Keratinocyte (primary cell): ENCODE measurements around the gene EBNA1BP2. TPM values are rescaled to one million over a fixed set of nuclear protein-coding genes. Genes with fewer than 3 reads are reported as not detected.
A peak's percentile ranks its signal among the peaks of the same experiment; 100 is the strongest.

Source experiments
- DNase-seq: peaks from one replicate; pipeline ENCODE4 v3.0.0-alpha.2; 2011; ENCODE audit warnings: low read depth, missing footprints, low spot score
- FAIRE-seq: peaks from 2 replicates; lab custom pipeline; 2011; peaks lifted over from hg19 to GRCh38; lab: Jason Lieb, UNC
- H2AFZ ChIP-seq: 2 replicates; pipeline ENCODE4 v1.6.0; 2012; ENCODE audit warnings: low read length, control low read depth, inconsistent platforms; ENCODE audit not compliant: control insufficient read depth
- H3K27ac ChIP-seq: 2 replicates; pipeline ENCODE4 v1.5.1; 2011; ENCODE audit warnings: low read length; ENCODE audit not compliant: control insufficient read depth, insufficient read depth
- H3K27me3 ChIP-seq: 3 replicates; pipeline ENCODE4 v1.6.0; 2011; ENCODE audit warnings: low read length; ENCODE audit not compliant: control insufficient read depth, insufficient read depth; ENCODE audit errors: extremely low read depth
- H3K36me3 ChIP-seq, 2 experiments: 2 replicates in 1 of 2; 3 replicates in 1 of 2; pipeline ENCODE4 v1.5.1; 2011; ENCODE audit warnings: low read length in 2 of 2, mild to moderate bottlenecking in 1 of 2; ENCODE audit not compliant: control insufficient read depth in 2 of 2, insufficient read depth in 2 of 2; ENCODE audit errors: extremely low read depth in 1 of 2
- H3K4me1 ChIP-seq: 3 replicates; pipeline ENCODE4 v1.5.1; 2011; ENCODE audit warnings: low read length; ENCODE audit not compliant: control insufficient read depth, insufficient read depth; ENCODE audit errors: extremely low read depth
- H3K4me2 ChIP-seq: 3 replicates; pipeline ENCODE4 v1.6.0; 2011; ENCODE audit warnings: low read depth, low read length; ENCODE audit not compliant: control insufficient read depth, insufficient read depth; ENCODE audit errors: extremely low read depth
- H3K4me3 ChIP-seq, 3 experiments: fragments of 200-600 bp in 1 of 3; sonication (generic) in 1 of 3; 2 replicates in 2 of 3; 3 replicates in 1 of 3; pipeline ENCODE4 v1.5.1; 2011 to 2016; ENCODE audit warnings: low read length in 3 of 3, mild to moderate bottlenecking in 3 of 3, control low read depth in 2 of 3, inconsistent platforms in 1 of 3, low read depth in 1 of 3, mixed read lengths in 1 of 3, mixed run types in 1 of 3, moderate library complexity in 1 of 3; ENCODE audit not compliant: control insufficient read depth in 2 of 3, insufficient read depth in 2 of 3; ENCODE audit errors: extremely low read depth in 1 of 3
- H3K79me2 ChIP-seq: 2 replicates; pipeline ENCODE4 v1.6.0; 2012; ENCODE audit warnings: low read length; ENCODE audit not compliant: control insufficient read depth, insufficient read depth
- H3K9ac ChIP-seq: 3 replicates; pipeline ENCODE4 v1.6.0; 2011; ENCODE audit warnings: low read length; ENCODE audit not compliant: control insufficient read depth, insufficient read depth; ENCODE audit errors: extremely low read depth
- H3K9me1 ChIP-seq: 3 replicates; pipeline ENCODE4 v1.6.0; 2011; ENCODE audit warnings: low read length; ENCODE audit not compliant: control insufficient read depth, insufficient read depth; ENCODE audit errors: extremely low read depth
- H3K9me3 ChIP-seq: 2 replicates; pipeline ENCODE4 v1.5.1; 2012; ENCODE audit warnings: low read depth, low read length; ENCODE audit not compliant: control insufficient read depth
- H4K20me1 ChIP-seq: 3 replicates; pipeline ENCODE4 v1.6.0; 2011; ENCODE audit warnings: low read length; ENCODE audit not compliant: control insufficient read depth, insufficient read depth; ENCODE audit errors: extremely low read depth
- EZH2 ChIP-seq: IDR thresholded peaks from one replicate; pipeline ENCODE4 v1.6.1; 2012; ENCODE audit warnings: inconsistent platforms, mild to moderate bottlenecking, low read length, moderate library complexity
- dilution Hi-C: fragments of 300-500 bp; cut with MboI; formaldehyde crosslinking; loops from one replicate; pipeline ENCODE4 v1.7.0; 2020; ENCODE audit warnings: low sequenced_read_pairs; ENCODE audit not compliant: extremely low pct_ligation_motif_present
- polyA plus RNA-seq, 5 experiments: library from polyadenylated mRNA; depleted of rRNA in 3 of 5; stranded (reverse) in 3 of 5; stranded (forward) in 1 of 5; unstranded in 1 of 5; fragments of >200 nt; gene quantifications; 1 replicate in 1 of 5; 2 replicates in 3 of 5; 3 replicates in 1 of 5; pipeline versions ENCODE4 v1.2.1 to v1.2.3, GENCODE V29; 2011 to 2012; ENCODE audit warnings: missing spikeins in 2 of 5, low read depth in 1 of 5, low replicate concordance in 1 of 5
- TF ChIP-seq, protein P1 (sequence below), 3 experiments: IDR thresholded peaks in 1 of 3; conservative IDR thresholded peaks in 1 of 3; optimal IDR thresholded peaks in 1 of 3; 2 replicates in 2 of 3; 3 replicates in 1 of 3; pipeline versions ENCODE3 to v1.5.1; 2011; ENCODE audit warnings: low read length in 3 of 3, mild to moderate bottlenecking in 3 of 3, moderate library complexity in 2 of 3, control low read depth in 1 of 3, inconsistent platforms in 1 of 3; ENCODE audit not compliant: insufficient read depth in 2 of 3; ENCODE audit errors: extremely low read depth in 1 of 3

EBNA1BP2 gene
- polyA plus RNA-seq, 1 donor (not counting 4 experiments of a cell fraction or from before 2014, with no cell fraction given), result 122 TPM

GRCh38 chr1:43144237-43144636 lies 27.9 kb downstream of the EBNA1BP2 start:
- Histone ChIP-seq H3K36me3 (no peaks in the 10 kb centered on the region), H3K9ac (no peak overlapping the region), H3K4me1 (peaks cover 12% of the 10 kb centered on the region), H4K20me1 (no peaks in the 10 kb centered on the region), H3K79me2 (no peaks in the 10 kb centered on the region), H2AFZ (no peak overlapping the region), H3K4me2 (no peak overlapping the region), H3K4me3 (no peak overlapping the region), H3K27me3 (no peaks in the 10 kb centered on the region), H3K9me1 (no peaks in the 10 kb centered on the region), H3K27ac (no peak overlapping the region), H3K9me3 (no peaks in the 10 kb centered on the region)
- dilution Hi-C loops, result no loop called here
- DNase-seq, result no peak
- peak; percentile 43 for FAIRE-seq
- TF ChIP-seq, protein P1, sequence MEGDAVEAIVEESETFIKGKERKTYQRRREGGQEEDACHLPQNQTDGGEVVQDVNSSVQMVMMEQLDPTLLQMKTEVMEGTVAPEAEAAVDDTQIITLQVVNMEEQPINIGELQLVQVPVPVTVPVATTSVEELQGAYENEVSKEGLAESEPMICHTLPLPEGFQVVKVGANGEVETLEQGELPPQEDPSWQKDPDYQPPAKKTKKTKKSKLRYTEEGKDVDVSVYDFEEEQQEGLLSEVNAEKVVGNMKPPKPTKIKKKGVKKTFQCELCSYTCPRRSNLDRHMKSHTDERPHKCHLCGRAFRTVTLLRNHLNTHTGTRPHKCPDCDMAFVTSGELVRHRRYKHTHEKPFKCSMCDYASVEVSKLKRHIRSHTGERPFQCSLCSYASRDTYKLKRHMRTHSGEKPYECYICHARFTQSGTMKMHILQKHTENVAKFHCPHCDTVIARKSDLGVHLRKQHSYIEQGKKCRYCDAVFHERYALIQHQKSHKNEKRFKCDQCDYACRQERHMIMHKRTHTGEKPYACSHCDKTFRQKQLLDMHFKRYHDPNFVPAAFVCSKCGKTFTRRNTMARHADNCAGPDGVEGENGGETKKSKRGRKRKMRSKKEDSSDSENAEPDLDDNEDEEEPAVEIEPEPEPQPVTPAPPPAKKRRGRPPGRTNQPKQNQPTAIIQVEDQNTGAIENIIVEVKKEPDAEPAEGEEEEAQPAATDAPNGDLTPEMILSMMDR (optimal IDR thresholded peaks at IDR 0.05 in 1 of 3, IDR thresholded peaks at IDR 0.05 in 1 of 3, conservative IDR thresholded peaks at IDR 0.05 in 1 of 3; ENCODE audit: extremely low read depth in 1 of 3, insufficient read depth in 2 of 3, low read length in 3 of 3), result no peak
- TF ChIP-seq EZH2, result no peak

- no peak for TF ChIP-seq EZH2
- TF ChIP-seq, protein P1 (optimal IDR thresholded peaks at IDR 0.05 in 1 of 3, IDR thresholded peaks at IDR 0.05 in 1 of 3, conservative IDR thresholded peaks at IDR 0.05 in 1 of 3; ENCODE audit: extremely low read depth in 1 of 3, insufficient read depth in 2 of 3, low read length in 3 of 3), result peak; percentile 40 to 44 (median 43)
- DNase-seq (no peak), FAIRE-seq (no peak)
- dilution Hi-C loops, result no loop called here
- H3K9me1 ChIP-seq, result no peaks in the 10 kb centered on the region
- no peak overlapping the region for H3K4me2 ChIP-seq
- H2AFZ ChIP-seq, result no peak overlapping the region
- no peaks in the 10 kb centered on the region for H4K20me1 ChIP-seq
- H3K27me3 ChIP-seq, result no peaks in the 10 kb centered on the region
- H3K4me1 ChIP-seq, result peaks cover 12% of the 10 kb centered on the region
- H3K27ac ChIP-seq, result no peak overlapping the region
- no peak overlapping the region for H3K9ac ChIP-seq
- H3K36me3 ChIP-seq, result no peaks in the 10 kb centered on the region
- no peak overlapping the region for H3K4me3 ChIP-seq
- no peaks in the 10 kb centered on the region for H3K79me2 ChIP-seq
- H3K9me3 ChIP-seq, result no peaks in the 10 kb centered on the region
These were observed 28.6 kb downstream of the EBNA1BP2 start for GRCh38 chr1:43143441-43143888.
